GM19035 (cell line): Measurements from ENCODE around the gene NME9.

ENCODE experiments used
- ATAC-seq: cut with Tn5 transposase; IDR thresholded peaks from one replicate; pipeline ENCODE4 v1.9.1; 2021; ENCODE audit not compliant: unreplicated experiment

The NME9 gene

DNA sequence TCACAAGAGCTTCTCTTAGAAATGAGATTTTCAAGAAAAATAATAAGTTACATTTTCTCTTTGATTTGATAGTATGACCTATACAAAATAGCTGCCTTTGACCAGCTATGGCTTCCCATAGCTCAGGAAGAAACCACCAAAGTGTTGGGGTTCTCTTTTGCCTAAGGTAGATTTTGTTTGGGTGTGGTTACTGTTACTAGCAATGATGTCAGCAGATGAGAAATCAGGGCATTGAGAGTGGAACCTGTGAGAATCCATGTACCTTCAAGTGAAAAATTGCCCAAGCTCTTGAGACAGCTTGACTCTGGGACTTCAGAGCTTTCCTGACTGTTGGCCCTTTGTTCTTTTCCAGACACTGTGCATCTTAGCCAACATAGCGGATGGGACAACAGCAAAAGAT is 45.6 kb downstream of the NME9 start:
- ATAC-seq = no peak

DNA sequence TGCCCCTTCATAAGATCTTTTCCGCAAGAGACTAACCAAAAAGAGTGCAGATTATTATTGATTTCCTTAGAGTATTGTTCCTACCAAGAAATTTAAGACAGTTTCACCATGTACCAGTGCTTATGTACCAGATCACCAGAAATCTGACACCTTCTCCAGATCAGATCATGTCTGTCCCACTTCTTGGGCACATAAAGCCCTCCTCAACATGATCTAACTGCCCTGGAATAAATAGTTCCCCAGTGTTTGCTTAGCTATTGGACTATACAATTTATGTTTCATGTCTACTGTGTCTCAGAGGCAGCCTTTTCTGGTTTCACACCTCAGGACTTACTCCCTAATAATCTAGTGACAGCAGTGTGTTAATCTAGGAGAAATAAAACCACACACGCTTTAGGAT is 46.8 kb downstream of the NME9 start:
- no peak for ATAC-seq

DNA sequence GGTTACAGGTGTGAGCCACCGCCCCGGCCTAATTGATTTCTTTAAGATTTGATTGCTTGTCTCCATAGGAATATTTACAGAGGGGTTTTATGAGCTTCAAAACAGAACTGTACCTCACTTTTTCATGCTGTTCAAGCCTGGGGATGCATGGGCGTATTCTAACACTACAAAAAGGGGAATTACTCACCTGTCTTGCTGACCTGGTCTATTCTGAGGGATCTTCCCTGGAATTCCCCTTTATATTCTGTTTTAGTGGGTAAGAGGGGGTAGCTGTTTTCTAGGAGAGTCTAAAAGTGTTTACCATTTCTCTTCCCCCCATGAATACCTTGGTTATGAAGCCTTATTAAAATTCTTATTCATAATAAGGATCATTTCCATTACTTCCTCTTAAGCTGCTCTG is 48.1 kb downstream of the NME9 start:
- ATAC-seq = no peak

DNA sequence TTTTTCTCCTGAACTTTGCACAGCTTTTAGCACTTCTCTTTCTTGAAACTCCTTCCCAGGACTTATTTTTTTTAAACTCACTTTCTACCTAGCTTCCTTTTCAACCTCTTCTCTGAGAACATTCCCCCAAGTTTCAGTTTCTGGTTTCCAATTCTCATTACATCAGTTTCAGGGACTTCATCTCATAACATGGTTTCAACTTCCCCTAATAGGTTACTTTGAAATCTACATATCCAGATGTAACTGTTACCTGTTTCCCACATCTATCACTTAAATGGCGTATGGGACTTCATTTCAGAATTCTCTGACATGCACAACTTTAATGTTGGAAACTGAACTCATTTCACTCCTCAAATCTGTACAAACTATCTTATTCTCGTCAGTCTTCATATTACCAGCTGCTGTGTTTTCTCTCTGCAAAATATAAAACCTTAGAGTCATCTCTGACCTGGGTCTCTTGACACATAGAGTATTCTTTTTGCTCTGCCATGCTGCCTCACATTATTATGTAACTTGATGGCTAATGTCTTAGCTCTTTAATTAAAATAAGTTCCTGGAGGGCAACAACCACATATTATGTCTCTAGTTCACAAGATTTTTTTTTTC is 58.4 kb downstream of the NME9 start:
- ATAC-seq = no peak

DNA sequence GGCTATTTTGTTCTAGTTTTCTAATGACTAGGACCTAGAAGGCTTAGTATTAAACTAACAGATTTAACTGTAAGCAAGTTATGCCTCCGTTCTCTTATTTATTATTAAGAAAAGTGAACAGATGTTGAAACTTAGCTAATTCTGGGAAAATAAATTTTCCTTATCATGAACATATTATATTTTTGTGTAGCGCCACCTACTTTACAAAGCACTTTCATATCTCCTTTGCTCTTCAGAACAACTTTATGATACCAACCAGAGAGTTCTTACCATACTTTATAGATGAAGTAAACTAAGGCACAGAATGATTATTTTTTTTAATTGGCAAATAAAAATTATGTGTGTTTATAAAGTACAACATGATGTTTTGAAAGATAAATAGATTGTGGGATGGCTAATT is 59.4 kb downstream of the NME9 start:
- ATAC-seq = no peak

DNA sequence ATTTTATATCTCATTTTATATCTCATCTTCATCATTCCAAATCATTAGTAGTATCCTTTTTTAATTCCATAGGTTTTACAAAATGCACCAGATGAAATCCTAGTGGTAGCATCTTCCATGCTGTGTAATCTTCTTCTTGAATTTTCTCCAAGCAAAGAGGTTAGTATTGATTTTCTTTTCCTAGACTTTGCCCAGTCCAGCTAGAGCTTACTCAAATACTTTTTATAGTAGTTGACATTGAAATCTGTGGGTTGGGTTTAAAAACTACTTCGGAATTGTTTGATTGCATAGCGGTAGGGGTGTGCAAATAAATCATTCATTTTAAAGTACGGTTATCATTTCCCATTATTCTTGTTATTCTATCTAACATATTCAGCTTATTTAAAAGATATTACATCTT is 62.6 kb downstream of the NME9 start:
- no peak for ATAC-seq

DNA sequence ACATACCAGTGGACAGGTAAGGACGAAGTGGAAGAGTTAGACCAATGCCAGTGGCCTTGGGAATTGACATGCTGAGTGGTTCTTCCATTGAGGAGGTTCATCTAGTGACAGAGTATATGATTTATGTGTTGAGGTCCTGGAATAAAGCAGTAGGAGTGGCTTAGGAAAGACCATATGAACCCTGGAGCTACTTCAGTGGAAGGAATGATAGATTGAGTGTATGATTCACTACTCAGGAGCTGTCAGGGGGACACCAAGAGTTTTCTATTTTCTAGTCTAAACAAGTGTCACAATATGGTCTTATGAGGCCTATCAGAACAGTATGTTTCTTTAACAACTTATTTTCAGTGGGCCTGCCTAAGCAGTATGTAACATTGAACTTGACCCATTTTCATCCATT is 63.9 kb downstream of the NME9 start:
- ATAC-seq = no peak

DNA sequence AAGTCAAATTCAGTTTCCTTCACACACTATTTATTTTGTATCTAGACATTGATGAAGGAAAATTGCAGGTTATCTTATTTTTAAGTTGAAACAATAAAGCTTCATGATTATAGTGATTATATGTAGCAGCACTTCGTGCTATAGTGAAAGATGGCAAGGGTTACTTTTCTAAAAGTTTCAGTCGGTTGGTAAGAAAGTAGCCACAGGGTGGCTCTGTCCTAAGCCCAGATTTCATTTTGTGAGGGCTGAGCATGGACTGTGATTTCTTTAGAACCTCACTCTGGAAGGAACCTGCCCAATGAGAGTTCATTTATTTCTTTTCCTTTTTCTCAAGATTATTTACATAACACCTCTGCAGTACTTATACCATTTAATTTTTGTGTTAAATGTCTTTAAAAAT is 66.5 kb downstream of the NME9 start:
- no peak for ATAC-seq

DNA sequence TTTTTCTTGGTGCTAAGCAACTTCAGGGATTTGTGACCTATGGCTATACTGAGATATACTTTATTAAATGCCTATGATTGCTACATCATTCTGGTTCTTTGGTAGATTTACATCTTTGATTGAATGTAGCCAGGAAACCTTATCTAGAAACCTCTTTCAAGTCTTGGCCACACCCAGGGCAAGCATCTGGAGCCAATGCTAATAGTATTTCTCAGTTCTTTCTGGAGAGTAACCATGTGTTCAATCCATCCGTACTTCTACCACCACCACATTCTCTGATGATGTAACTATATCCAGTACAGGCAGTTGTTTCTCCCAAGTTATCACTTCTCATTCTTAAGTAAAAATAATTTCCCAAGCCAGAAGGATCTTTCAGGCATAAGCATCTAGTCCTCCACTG is 69.0 kb downstream of the NME9 start:
- ATAC-seq = no peak

DNA sequence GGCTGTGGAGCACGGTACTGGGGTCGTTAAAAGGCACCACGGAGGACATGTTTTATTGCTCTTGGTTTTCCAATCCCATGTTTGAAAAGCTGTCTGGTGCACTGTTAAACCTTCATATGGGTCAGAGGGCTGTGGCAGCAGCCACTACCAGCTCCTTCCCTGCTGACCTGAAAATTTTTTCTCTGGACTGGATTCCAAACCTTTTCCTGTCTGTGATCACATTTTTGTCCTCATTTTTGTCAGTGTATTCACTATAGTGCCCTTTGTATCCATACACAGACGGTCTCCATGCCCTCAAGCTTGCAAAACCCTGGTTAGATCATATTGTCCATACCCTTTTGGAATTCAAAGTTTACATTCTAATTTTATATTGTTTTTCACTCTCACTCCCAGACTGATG is 70.5 kb downstream of the NME9 start:
- no peak for ATAC-seq

DNA sequence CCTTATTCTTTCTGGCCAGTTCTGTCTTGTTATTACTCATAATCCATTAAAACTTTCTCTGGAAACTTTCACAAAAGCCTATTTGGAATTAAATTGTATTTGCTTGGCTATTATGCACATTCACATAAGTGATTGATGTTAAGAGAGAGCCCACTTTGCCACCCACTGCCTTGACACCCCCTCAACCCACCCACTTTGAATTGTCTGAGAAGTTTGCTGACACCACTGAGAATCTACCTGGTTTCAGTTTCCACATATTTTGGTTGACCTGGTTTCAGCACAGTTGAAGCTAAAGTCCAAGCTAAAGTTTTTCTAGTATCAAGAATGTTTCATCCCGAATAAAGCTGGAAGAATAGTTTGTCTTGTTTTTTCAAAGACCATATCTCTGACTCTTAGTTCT is 71.7 kb downstream of the NME9 start:
- ATAC-seq = no peak

DNA sequence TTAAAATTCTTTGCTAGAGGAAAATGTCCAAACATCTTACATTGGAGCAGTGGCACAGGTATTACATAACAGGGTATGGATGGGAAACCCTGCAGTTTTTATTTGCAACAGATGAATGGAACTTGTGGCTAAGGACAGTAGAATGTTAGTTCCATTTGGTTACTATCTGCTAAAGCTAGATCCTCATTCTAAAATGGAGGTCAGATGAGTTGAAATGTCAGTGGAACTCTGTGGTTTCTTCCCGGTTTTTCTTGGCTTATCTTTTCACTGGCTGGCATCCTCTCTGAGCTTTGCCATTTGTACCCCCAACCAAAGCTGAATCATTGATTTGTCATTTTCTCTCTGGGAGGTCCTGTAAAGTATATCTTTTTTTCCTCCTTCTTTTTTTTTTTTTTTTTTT is 73.6 kb downstream of the NME9 start:
- no peak for ATAC-seq

DNA sequence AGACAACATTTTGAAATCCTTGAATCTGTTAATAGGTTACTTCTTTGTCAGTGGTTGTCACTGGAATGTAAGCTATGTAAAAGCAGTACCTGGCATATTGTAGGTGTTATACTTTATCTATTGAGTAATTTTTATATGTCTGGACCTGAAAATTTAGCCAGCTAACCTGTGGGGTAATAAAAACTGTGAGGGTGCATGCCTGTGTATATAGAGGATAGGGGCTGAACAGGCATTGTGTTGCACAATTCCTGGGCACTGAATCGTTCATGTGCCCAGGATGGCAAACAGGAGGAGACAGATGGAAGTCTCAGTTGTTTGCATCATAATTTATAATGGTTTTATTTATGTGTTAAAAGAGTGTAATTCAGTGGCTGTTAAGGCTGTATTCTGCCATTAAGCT is 75.4 kb downstream of the NME9 start:
- no peak for ATAC-seq

DNA sequence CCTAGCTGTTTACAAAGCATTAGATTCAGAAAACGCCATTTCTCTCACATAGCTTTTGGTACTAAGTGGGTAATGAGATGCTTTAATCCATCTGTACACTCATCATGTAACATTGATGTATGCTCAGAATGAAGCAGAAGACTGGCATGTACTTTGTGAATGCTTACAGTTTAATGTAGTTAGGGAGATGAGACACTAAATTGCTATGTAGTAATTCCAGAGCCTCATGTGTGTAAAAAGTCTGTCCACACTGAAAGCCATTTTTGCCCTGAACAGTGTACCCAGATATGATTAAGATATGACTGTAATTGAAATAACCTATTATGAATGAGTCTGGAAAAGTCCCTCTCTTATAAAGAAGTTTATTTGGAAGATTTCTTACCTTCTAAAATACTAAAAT is 76.0 kb downstream of the NME9 start:
- no peak for ATAC-seq
